ENCODE data around the gene POLR2B.

The POLR2B gene

GRCh38 chr4:56981795-56982201 is 3.1 kb downstream of the POLR2B start:
- peak overlapping the region; percentile 31 for H3K4me3 ChIP-seq (ENCODE audit: low read depth, low read length)
- DNase-seq (ENCODE audit: low read depth) = peak; percentile 72
- TF ChIP-seq, protein P1, sequence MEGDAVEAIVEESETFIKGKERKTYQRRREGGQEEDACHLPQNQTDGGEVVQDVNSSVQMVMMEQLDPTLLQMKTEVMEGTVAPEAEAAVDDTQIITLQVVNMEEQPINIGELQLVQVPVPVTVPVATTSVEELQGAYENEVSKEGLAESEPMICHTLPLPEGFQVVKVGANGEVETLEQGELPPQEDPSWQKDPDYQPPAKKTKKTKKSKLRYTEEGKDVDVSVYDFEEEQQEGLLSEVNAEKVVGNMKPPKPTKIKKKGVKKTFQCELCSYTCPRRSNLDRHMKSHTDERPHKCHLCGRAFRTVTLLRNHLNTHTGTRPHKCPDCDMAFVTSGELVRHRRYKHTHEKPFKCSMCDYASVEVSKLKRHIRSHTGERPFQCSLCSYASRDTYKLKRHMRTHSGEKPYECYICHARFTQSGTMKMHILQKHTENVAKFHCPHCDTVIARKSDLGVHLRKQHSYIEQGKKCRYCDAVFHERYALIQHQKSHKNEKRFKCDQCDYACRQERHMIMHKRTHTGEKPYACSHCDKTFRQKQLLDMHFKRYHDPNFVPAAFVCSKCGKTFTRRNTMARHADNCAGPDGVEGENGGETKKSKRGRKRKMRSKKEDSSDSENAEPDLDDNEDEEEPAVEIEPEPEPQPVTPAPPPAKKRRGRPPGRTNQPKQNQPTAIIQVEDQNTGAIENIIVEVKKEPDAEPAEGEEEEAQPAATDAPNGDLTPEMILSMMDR (conservative IDR thresholded peaks at IDR 0.05; ENCODE audit: low read depth, low read length) = no peak

DNA sequence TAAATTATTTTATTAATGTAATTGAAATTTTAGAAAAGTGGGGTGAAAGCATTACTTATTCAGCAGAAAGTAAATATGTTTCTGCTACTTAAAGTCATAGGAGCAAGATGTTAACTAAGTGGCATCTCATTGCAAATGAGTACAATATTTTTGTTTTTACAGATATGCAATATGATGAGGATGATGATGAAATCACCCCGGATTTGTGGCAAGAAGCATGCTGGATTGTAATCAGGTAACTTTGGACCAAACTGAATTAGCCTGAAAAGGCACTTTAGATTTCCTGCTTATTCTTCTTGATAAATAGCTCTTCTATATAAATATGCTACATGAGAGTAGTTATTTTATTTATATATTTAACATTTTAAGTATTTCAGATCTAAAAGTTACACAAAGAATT is 7.5 kb downstream of the POLR2B start:
- H3K4me3 ChIP-seq (ENCODE audit: low read depth, low read length) = no peak overlapping the region
- DNase-seq (ENCODE audit: low read depth) = peak; percentile 7
- TF ChIP-seq, protein P1 (conservative IDR thresholded peaks at IDR 0.05; ENCODE audit: low read depth, low read length) = no peak

GRCh38 chr4:56986952-56987351 is 8.3 kb downstream of the POLR2B start:
- no peak overlapping the region for H3K4me3 ChIP-seq (ENCODE audit: low read depth, low read length)
- DNase-seq (ENCODE audit: low read depth) = no peak
- TF ChIP-seq, protein P1 (conservative IDR thresholded peaks at IDR 0.05; ENCODE audit: low read depth, low read length) = no peak

DNA sequence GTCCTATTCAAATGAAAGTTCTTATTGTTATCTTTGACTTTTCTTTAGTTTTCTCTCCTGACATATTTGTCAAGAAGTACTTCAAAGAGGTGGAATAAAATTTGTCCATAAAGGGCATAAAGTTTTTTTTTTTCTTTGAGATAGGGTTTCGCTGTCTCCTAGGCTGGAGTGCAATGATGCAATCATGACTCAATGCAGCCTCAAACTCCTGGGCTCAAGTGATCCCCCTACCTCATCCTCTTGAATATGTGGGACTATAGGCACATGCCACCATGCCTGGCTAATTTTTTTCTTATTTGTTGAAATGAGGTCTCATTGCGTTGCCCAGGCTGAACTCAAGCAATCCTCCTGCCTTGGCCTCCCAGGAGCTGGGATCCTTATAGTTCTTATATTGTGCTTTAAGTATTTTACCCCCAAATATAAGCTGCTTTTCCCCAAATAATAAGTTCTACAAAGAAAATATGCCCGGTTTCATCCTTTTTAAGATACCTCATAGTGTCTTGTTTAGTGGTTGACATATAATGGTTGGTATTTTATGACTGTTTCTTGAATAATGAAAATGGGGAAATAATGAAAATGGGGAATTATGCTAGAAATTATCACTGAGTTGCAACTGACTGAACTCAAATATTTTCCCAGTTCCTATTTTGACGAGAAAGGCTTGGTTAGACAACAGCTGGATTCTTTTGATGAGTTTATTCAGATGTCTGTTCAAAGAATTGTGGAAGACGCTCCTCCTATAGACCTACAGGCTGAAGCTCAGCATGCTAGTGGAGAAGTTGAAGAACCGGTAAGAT is 11.6 kb downstream of the POLR2B start:
- TF ChIP-seq, protein P1 (conservative IDR thresholded peaks at IDR 0.05; ENCODE audit: low read depth, low read length) = no peak
- no peak overlapping the region for H3K4me3 ChIP-seq (ENCODE audit: low read depth, low read length)
- DNase-seq (ENCODE audit: low read depth) = peak; percentile 70

GRCh38 chr4:56995525-56995924 is 16.8 kb downstream of the POLR2B start:
- no peak overlapping the region for H3K4me3 ChIP-seq (ENCODE audit: low read depth, low read length)
- TF ChIP-seq, protein P1 (conservative IDR thresholded peaks at IDR 0.05; ENCODE audit: low read depth, low read length) = no peak
- DNase-seq (ENCODE audit: low read depth) = peak; percentile 85

DNA sequence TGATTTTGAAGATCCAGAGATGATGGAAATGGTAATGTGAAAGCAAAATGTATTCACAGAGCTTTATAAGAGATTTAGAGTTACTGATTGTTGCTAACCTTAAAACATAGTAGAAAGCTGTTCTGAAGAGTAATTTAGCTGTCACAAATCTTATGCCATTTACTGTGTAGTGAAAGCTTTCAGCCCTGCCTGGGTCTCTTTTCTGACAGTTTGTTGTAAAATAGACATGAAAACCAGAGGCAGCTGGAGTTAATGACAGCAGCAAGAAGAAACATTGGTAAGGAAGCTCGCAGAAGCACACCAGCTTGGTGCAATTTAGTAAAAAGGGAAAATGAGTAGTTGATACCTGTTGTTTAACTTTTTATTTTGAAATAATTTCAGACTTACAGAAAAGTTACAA is 21.1 kb downstream of the POLR2B start:
- TF ChIP-seq, protein P1 (conservative IDR thresholded peaks at IDR 0.05; ENCODE audit: low read depth, low read length) = no peak
- H3K4me3 ChIP-seq (ENCODE audit: low read depth, low read length) = no peak overlapping the region
- no peak for DNase-seq (ENCODE audit: low read depth)
